Measurements from ENCODE around the gene WDR72. TPM values are rescaled to one million over a fixed set of nuclear protein-coding genes. Genes with fewer than 3 reads are reported as not detected.

Gene WDR72
- total RNA-seq, 4 donors from 2014 or later: 1.0 to 8.6 (median 4.4) TPM

DNA sequence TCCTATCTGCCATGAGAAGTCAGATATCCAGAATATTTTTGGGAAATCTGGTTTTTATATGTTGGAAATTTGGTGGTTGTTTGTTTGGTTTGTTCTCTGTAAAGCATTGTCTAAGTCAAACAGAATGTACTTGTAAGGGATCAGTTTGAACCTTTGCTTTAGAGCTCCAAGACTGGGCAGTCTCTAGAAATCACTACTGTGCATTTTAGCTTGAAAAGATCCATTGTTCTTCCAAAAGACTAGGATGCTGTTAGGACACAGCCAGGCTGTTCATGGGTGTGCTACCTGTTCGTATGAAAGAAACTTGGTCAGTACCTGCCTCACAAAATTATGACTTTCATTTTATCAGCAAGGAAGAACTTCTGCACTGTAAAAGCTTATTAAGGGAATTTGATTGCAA lies 182.6 kb downstream of the WDR72 start:
- TF ChIP-seq POLR2A (IDR thresholded peaks at IDR 0.05): no peak
- TF ChIP-seq, protein P1, sequence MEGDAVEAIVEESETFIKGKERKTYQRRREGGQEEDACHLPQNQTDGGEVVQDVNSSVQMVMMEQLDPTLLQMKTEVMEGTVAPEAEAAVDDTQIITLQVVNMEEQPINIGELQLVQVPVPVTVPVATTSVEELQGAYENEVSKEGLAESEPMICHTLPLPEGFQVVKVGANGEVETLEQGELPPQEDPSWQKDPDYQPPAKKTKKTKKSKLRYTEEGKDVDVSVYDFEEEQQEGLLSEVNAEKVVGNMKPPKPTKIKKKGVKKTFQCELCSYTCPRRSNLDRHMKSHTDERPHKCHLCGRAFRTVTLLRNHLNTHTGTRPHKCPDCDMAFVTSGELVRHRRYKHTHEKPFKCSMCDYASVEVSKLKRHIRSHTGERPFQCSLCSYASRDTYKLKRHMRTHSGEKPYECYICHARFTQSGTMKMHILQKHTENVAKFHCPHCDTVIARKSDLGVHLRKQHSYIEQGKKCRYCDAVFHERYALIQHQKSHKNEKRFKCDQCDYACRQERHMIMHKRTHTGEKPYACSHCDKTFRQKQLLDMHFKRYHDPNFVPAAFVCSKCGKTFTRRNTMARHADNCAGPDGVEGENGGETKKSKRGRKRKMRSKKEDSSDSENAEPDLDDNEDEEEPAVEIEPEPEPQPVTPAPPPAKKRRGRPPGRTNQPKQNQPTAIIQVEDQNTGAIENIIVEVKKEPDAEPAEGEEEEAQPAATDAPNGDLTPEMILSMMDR (IDR thresholded peaks at IDR 0.05): no peak
- TF ChIP-seq POLR2AphosphoS5 (IDR thresholded peaks at IDR 0.05): no peak
- no peak for TF ChIP-seq EP300 (IDR thresholded peaks at IDR 0.05)
- Histone ChIP-seq H3K27me3 (no peaks in the 10 kb centered on the region), H3K4me3 (no peak overlapping the region), H3K4me1 (no peaks in the 10 kb centered on the region), H3K36me3 (no peaks in the 10 kb centered on the region), H3K9me3 (no peaks in the 10 kb centered on the region), H3K27ac (no peak overlapping the region)
- WGBS: 50% methylated on average over 1 of the region's 1 CpG
- no peak for DNase-seq (ENCODE audit: low spot score in 2 of 2)

DNA sequence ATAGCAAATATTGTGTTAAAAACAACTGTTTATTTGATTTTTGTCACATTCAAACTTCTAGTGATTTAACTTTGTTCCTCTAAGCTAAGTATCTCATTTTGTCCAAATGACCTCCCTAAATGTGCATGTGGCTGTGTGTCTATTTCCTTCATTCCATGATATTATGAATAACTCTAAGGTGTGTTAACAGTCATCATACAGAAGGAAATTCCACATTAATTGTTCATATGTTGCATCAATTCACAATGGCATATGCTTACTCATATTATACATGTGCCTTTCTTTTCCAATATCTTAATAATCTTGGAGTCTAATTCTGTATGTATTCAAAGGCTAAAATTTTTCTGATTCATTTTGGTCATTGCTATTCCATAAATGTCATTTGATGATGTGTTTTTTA lies 186.4 kb downstream of the WDR72 start:
- Histone ChIP-seq H3K4me3 (no peak overlapping the region), H3K9me3 (no peaks in the 10 kb centered on the region), H3K27me3 (no peaks in the 10 kb centered on the region), H3K4me1 (no peaks in the 10 kb centered on the region), H3K36me3 (no peaks in the 10 kb centered on the region), H3K27ac (no peak overlapping the region)
- DNase-seq (ENCODE audit: low spot score in 2 of 2): no peak
- no peak for TF ChIP-seq POLR2AphosphoS5 (IDR thresholded peaks at IDR 0.05)

DNA sequence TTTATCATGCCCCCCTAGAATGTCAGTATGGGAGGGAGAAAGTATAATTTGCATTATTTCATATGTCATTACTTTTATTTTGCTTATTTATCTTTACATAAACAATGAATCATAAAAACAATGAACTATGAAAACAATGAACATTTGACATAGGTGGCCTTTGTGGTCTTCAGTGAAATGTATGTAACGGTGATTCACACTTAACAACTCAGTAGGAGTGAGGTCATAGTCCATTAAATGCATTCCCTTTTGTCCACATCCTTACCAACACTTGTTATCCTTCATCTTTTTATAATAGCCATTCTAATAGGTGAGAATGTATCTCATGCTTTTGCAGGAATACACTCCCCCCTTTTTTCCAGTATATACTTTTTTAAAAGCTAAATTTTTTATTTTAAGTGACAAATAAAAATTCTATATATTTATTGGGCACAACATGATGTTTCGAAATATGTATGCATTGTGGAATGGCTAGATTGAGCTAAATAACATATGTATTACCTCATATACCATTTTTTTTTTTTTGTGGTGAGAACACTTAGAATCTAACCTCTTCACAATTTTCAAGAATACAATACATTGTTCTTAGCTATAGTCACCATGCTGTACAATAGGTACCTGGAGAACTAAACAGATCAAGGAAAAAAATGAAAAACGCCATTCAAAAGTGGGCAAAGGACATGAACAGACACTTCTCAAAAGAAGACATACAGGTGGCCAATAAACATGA lies 189.5 kb downstream of the WDR72 start:
- WGBS: 81% methylated on average over 3 of the region's 3 CpGs
- no peaks in the 10 kb centered on the region for H3K27me3 ChIP-seq
- H3K36me3 ChIP-seq: no peaks in the 10 kb centered on the region
- H3K4me1 ChIP-seq: no peaks in the 10 kb centered on the region
- no peak overlapping the region for H3K4me3 ChIP-seq
- no peak for DNase-seq (ENCODE audit: low spot score in 2 of 2)
- H3K27ac ChIP-seq: no peak overlapping the region
- H3K9me3 ChIP-seq: no peaks in the 10 kb centered on the region
- TF ChIP-seq POLR2AphosphoS5 (IDR thresholded peaks at IDR 0.05) (no peak), POLR2A (IDR thresholded peaks at IDR 0.05) (no peak), EP300 (IDR thresholded peaks at IDR 0.05) (no peak)
- TF ChIP-seq, protein P1 (IDR thresholded peaks at IDR 0.05): no peak

DNA sequence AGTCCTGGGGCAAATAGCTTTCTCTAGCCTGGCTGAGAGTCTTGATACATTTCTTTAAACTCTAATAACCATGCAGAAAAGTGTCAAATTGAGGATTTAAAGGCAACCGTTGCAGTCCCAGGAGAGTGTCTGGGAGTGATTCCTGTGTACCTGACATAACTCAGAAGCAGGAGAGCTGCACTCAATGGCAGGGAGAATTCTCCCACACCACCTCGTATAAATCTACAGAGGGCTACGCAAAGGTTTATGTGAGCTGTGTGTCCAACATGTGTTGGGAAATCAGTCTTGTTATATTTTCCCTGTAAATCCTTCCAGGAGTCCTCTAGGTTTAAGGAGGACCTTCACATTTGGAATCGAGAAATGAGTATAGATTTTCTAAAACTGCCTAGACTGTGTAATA lies 192.6 kb downstream of the WDR72 start:
- H3K9me3 ChIP-seq: no peaks in the 10 kb centered on the region

DNA sequence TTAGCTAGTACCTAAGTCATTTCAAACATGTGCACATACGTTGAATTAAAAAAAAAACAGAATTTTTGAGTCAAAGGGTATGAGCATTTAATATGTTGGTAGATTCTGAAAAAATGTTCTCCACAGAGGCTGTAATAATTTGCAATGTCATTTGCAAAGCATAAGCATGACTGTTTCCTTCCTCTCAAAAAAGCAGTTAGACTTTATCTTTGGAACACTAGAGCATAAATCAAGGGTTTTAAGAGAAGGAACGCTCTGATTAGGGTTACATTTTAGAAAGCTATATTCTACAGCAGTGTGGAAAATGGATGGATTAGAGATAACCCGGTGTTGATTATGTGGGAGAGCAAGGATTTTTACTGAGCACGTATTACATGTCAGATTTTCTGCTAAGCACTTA lies 193.7 kb downstream of the WDR72 start:
- Histone ChIP-seq H3K27me3 (no peaks in the 10 kb centered on the region), H3K9me3 (no peaks in the 10 kb centered on the region), H3K36me3 (no peaks in the 10 kb centered on the region), H3K4me1 (no peaks in the 10 kb centered on the region), H3K4me3 (no peak overlapping the region), H3K27ac (no peak overlapping the region)
- no peak for TF ChIP-seq EP300 (IDR thresholded peaks at IDR 0.05)
- no peak for TF ChIP-seq POLR2AphosphoS5 (IDR thresholded peaks at IDR 0.05)
- TF ChIP-seq, protein P1 (IDR thresholded peaks at IDR 0.05): no peak
- TF ChIP-seq POLR2A (IDR thresholded peaks at IDR 0.05): no peak
- 22% methylated on average over 4 of the region's 4 CpGs for WGBS
- DNase-seq (ENCODE audit: low spot score in 2 of 2): no peak

More for the DNA sequence above, 192.6 kb downstream of the WDR72 start:
- H3K4me3 ChIP-seq: no peak overlapping the region
- H3K27ac ChIP-seq: no peak overlapping the region
- TF ChIP-seq, protein P1 (IDR thresholded peaks at IDR 0.05): no peak
- TF ChIP-seq POLR2A (IDR thresholded peaks at IDR 0.05) (no peak), EP300 (IDR thresholded peaks at IDR 0.05) (no peak), POLR2AphosphoS5 (IDR thresholded peaks at IDR 0.05) (no peak)
- WGBS: 43% methylated on average over 4 of the region's 4 CpGs
- DNase-seq (ENCODE audit: low spot score in 2 of 2): no peak
- H3K36me3 ChIP-seq: no peaks in the 10 kb centered on the region
- H3K27me3 ChIP-seq: no peaks in the 10 kb centered on the region
- H3K4me1 ChIP-seq: no peaks in the 10 kb centered on the region

DNA sequence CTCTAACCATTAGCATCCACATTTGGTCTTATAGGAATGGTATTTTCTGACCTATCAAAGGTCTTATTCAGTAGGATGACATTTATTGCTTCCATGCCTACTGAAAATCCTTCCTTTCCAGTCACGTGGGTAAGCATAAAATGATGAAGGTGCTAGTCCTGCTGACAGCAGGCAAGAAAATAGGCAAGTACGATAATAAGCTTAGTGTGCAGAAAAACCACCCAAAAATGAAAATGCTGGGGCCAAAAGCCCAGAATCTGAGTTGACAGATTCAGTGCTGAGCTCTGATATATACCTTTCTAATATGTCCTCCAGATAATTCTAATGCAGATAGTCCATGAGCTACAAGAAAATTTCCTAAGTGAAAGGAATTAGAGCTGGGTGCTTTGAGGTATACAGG lies 194.8 kb downstream of the WDR72 start:
- Histone ChIP-seq H3K4me1 (no peaks in the 10 kb centered on the region), H3K27ac (no peak overlapping the region), H3K36me3 (no peaks in the 10 kb centered on the region), H3K4me3 (no peak overlapping the region), H3K9me3 (no peaks in the 10 kb centered on the region), H3K27me3 (no peaks in the 10 kb centered on the region)
- no peak for DNase-seq (ENCODE audit: low spot score in 2 of 2)
- WGBS: 53% methylated on average over 2 of the region's 2 CpGs
- TF ChIP-seq, protein P1 (IDR thresholded peaks at IDR 0.05): no peak
- no peak for TF ChIP-seq EP300 (IDR thresholded peaks at IDR 0.05)
- no peak for TF ChIP-seq POLR2A (IDR thresholded peaks at IDR 0.05)
- no peak for TF ChIP-seq POLR2AphosphoS5 (IDR thresholded peaks at IDR 0.05)
